Mucosa of descending colon (tissue), 3 donors: ENCODE data around the gene PRDM16. TPM values are rescaled to one million over a fixed set of nuclear protein-coding genes. Genes with fewer than 3 reads are reported as not detected.

ENCODE experiments used
- ATAC-seq: fragments of 200-7000 bp; cut with Tn5 transposase; one replicate; pipeline ENCODE4 v1.9.1; 2020; ENCODE audit warnings: mild to moderate bottlenecking, moderate library complexity
- DNase-seq, 3 donors: peaks; one replicate each; pipeline ENCODE4 v3.0.0-alpha.2; 2020
- H3K36me3 ChIP-seq: fragments of 200-600 bp; one replicate; pipeline ENCODE4 v1.8.0; 2021; ENCODE audit warnings: low read depth, mild to moderate bottlenecking
- H3K4me1 ChIP-seq: fragments of 200-600 bp; one replicate; pipeline ENCODE4 v1.8.0; 2021; ENCODE audit warnings: low read depth, mild to moderate bottlenecking
- H3K4me3 ChIP-seq: fragments of 200-600 bp; one replicate; pipeline ENCODE4 v1.8.0; 2021; ENCODE audit warnings: mild to moderate bottlenecking
- H3K9me3 ChIP-seq: fragments of 200-600 bp; one replicate; pipeline ENCODE4 v1.8.0; 2021; ENCODE audit warnings: mild to moderate bottlenecking
- CTCF ChIP-seq: fragments of 200-600 bp; IDR thresholded peaks from one replicate; pipeline ENCODE4 v1.8.0; 2022; ENCODE audit warnings: antibody characterized with exemption, mild to moderate bottlenecking
- intact Hi-C, 2 donors: fragments of 100-400 bp; cut with DNase I in 1 of 2; cut with micrococcal nuclease in 1 of 2; formaldehyde crosslinking; loops; one replicate each; pipeline versions ENCODE4 v1.11.0 to v1.11.1; 2022; cut with DNase I, micrococcal nuclease
- total RNA-seq, 3 donors: library from RNA; stranded (reverse); fragmentation: NEBNext Ultra II Directional in 2 of 3; extraction: Animal tissue kit (Norgen Biotek cat#: 25700) in 2 of 3; gene quantifications; one replicate each; pipeline versions ENCODE4 v1.2.1 to v1.2.4, GENCODE V29; 2021 to 2023
- donor health status: DM: no; HTN: no; CAD: no; lungs with moderate emphysema.
- donor health status: DM: no; HTN: no; CAD: no.
- donor health status: DM: no; HTN: yes; CAD: no.

Gene PRDM16
- total RNA-seq, 3 donors from 2014 or later: 1.6 to 2.5 (median 2.4) TPM

- Histone ChIP-seq H3K9me3 (no peaks in the 10 kb centered on the region), H3K4me1 (no peaks in the 10 kb centered on the region), H3K36me3 (peaks cover 4% of the 10 kb centered on the region), H3K4me3 (no peak overlapping the region)
- intact Hi-C loops: no loop called here
- no peak for TF ChIP-seq CTCF
- peak in 1 of 3 donors; percentile 14 for DNase-seq
- ATAC-seq: no peak
Measured at GRCh38 chr1:3472906-3473305, 403.9 kb downstream of the PRDM16 start.

GRCh38 chr1:3473381-3473844 is 404.4 kb downstream of the PRDM16 start:
- no peak for TF ChIP-seq CTCF
- intact Hi-C loops: no loop called here
- Histone ChIP-seq H3K9me3 (no peaks in the 10 kb centered on the region), H3K36me3 (peaks cover 4% of the 10 kb centered on the region), H3K4me3 (no peak overlapping the region), H3K4me1 (no peaks in the 10 kb centered on the region)
- ATAC-seq (no peak), DNase-seq (peak in 1 of 3 donors; percentile 11)

GRCh38 chr1:3474016-3474415 is 405.0 kb downstream of the PRDM16 start:
- no peak for TF ChIP-seq CTCF

GRCh38 chr1:3474421-3474820 is 405.4 kb downstream of the PRDM16 start:
- Histone ChIP-seq H3K36me3 (peaks cover 4% of the 10 kb centered on the region), H3K4me3 (no peak overlapping the region), H3K9me3 (no peaks in the 10 kb centered on the region), H3K4me1 (no peaks in the 10 kb centered on the region)
- no peak for TF ChIP-seq CTCF
- ATAC-seq (no peak), DNase-seq (no peak)
- intact Hi-C loops: no loop called here

More at GRCh38 chr1:3474016-3474415, 405.0 kb downstream of the PRDM16 start:
- peaks cover 4% of the 10 kb centered on the region for H3K36me3 ChIP-seq
- H3K4me3 ChIP-seq: no peak overlapping the region
- H3K9me3 ChIP-seq: no peaks in the 10 kb centered on the region
- no peaks in the 10 kb centered on the region for H3K4me1 ChIP-seq
- intact Hi-C loops: no loop called here
- DNase-seq (no peak), ATAC-seq (no peak)

GRCh38 chr1:3475839-3476573 is 407.0 kb downstream of the PRDM16 start:
- no peak for TF ChIP-seq CTCF
- intact Hi-C loops: no loop called here
- Histone ChIP-seq H3K4me1 (peaks cover 5% of the 10 kb centered on the region), H3K36me3 (peaks cover 4% of the 10 kb centered on the region), H3K9me3 (no peaks in the 10 kb centered on the region), H3K4me3 (no peak overlapping the region)
- ATAC-seq (no peak), DNase-seq (no peak)
